ENCODE results near the gene C8G. TPM values are rescaled to one million over a fixed set of nuclear protein-coding genes. Genes with fewer than 3 reads are reported as not detected.

The C8G gene
- total and polyA plus RNA-seq, 9 of the 15 experiments (the other 6 are each of a cell fraction or from before 2014, with no cell fraction given): 0.35 to 5.9 (median 2.7) TPM; not detected in 2

GRCh38 chr9:136944212-136944518 lies 878 bp upstream of the C8G start (continued):
- TF ChIP-seq IRF9 (tag; IDR thresholded peaks at IDR 0.05): no peak
- no peak for TF ChIP-seq LEF1 (IDR thresholded peaks at IDR 0.05)
- TF ChIP-seq SMARCA4 (IDR thresholded peaks at IDR 0.05): no peak
- TF ChIP-seq CTCF (IDR thresholded peaks at IDR 0.05 in 2 of 3, conservative IDR thresholded peaks at IDR 0.05 in 1 of 3; ENCODE audit: insufficient read depth in 2 of 3, low read depth in 1 of 3, low read length in 3 of 3): peak in 2 of 3 experiments; percentile 26 to 35; a peak in 2 of 6 replicates

GRCh38 chr9:136945333-136946227 lies 537 bp downstream of the C8G start:
- Histone ChIP-seq H3K9ac (ENCODE audit: insufficient read depth in 1 of 2, low read depth in 2 of 2, low read length in 2 of 2) (peak overlapping the region; percentile 65 to 83; a peak in 3 of 4 replicates), H3K36me3 (ENCODE audit: control insufficient read depth, insufficient read depth, low read length) (peaks cover 29% of the 10 kb centered on the region; the same call in 2 of the 3 replicates), H2AFZ (ENCODE audit: low read depth, low read length) (peak overlapping the region; percentile 97), H3K4me1 (replicated peaks in 1 of 2; ENCODE audit: control insufficient read depth in 2 of 2, insufficient read depth in 2 of 2, low read length in 2 of 2) (peaks cover 24 to 93% of the 10 kb centered on the region in 2 experiments), H3K4me2 (ENCODE audit: insufficient read depth, low read length) (peak overlapping the region; percentile 88), H3K4me3 (no peak overlapping the region), H3K9me1 (ENCODE audit: control insufficient read depth, insufficient read depth, low read length) (peaks cover 2% of the 10 kb centered on the region), H3K9me3 (replicated peaks; ENCODE audit: control insufficient read depth, insufficient read depth, low read depth, low read length) (no peaks in the 10 kb centered on the region), H3K27ac (ENCODE audit: extremely low read depth, low read depth, low read length) (peak overlapping the region; percentile 78), H3K79me2 (ENCODE audit: control insufficient read depth, insufficient read depth, low read length) (peaks cover 26% of the 10 kb centered on the region), H4K20me1 (replicated peaks; ENCODE audit: control insufficient read depth, insufficient read depth, low read length) (no peaks in the 10 kb centered on the region), H3K27me3 (ENCODE audit: control insufficient read depth in 2 of 2, insufficient read depth in 2 of 2, low read length in 2 of 2) (no peaks in the 10 kb centered on the region)
- WGBS (ENCODE audit: insufficient coverage, low coverage, missing lambda C conversion rate): 63% methylated on average over 10 of the region's 30 CpGs
- DNase-seq (ENCODE audit: extremely low read depth in 1 of 4, low spot score in 3 of 4): no peak
- intact Hi-C loops (cut with micrococcal nuclease) (loop anchor here (2.0 to 5.0 kb wide), 3 partner anchors 47 to 158 kb away; partner anchors contain the start of genes ABCA2 and PAXX), in situ Hi-C loops (cut with MboI) (loop anchor here (5.0 kb wide), 1 partner anchor 92 kb away; no protein-coding TSS in a partner anchor)
- no peak for FAIRE-seq
- CTCF ChIA-PET (ENCODE audit: low intra/inter-chr PET ratio): interaction anchor here (0.6 kb wide), 2 partner anchors 118 to 233 kb away, joined by 3 to 4 read pairs; partner anchors contain the start of gene DIPK1B
- no TSS peak for BruUV-seq (replicated peaks)
- ATAC-seq: no peak
- POLR2A ChIA-PET: interaction anchor here (0.5 to 1.3 kb wide), 3 partner anchors 19 to 110 kb away, joined by 3 to 4 read pairs (median 3); no protein-coding TSS in a partner anchor
- TF ChIP-seq ZNF318 (IDR thresholded peaks at IDR 0.05; ENCODE audit: borderline replicate concordance in 1 of 2, low read depth in 1 of 2): no peak
- TF ChIP-seq RBFOX2 (IDR thresholded peaks at IDR 0.05; ENCODE audit: low read depth, low read length): peak; percentile 2; the same call in 1 of the 2 replicates
